H1 (cell line): ENCODE measurements around the gene KLHL5. TPM values are rescaled to one million over a fixed set of nuclear protein-coding genes. Genes with fewer than 3 reads are reported as not detected.

Experiments used
- CTCF ChIA-PET: fragments of 300-600 bp; sonication (Branson Sonifier 250); formaldehyde crosslinking; loops from one replicate; lab custom pipeline; 2021; ENCODE audit not compliant: partially characterized antibody; lab: Charles Lee
- POLR2A ChIA-PET: fragments of 300-600 bp; sonication (Branson Sonifier 250); formaldehyde crosslinking; loops from one replicate; lab custom pipeline; 2021; ENCODE audit warnings: inconsistent platforms; ENCODE audit not compliant: partially characterized antibody; lab: Charles Lee
- DNase-seq, 2 experiments: peaks; one replicate each; pipeline versions ENCODE4 v3.0.0 to v3.0.0-alpha.2; 2010 to 2022; ENCODE audit warnings: low spot score in 2 of 2, low read depth in 1 of 2, mixed read lengths in 1 of 2
- FAIRE-seq: peaks from 2 replicates; lab custom pipeline; 2011; peaks lifted over from hg19 to GRCh38; lab: Jason Lieb, UNC
- H2AFZ ChIP-seq: 2 replicates; pipeline ENCODE4 v1.8.1; 2012; ENCODE audit warnings: low read length, inconsistent platforms
- H2AK5ac ChIP-seq: 2 replicates; pipeline ENCODE4 v1.6.1; 2013; ENCODE audit warnings: low read depth, low read length
- H2BK120ac ChIP-seq: replicated peaks from 2 replicates; pipeline ENCODE3; 2013; ENCODE audit warnings: low read depth, low read length, inconsistent platforms
- H2BK12ac ChIP-seq: 2 replicates; pipeline ENCODE4 v1.6.1; 2013; ENCODE audit warnings: low read depth, low read length
- H2BK15ac ChIP-seq: 2 replicates; pipeline ENCODE4 v1.6.1; 2013; ENCODE audit warnings: low read length
- H2BK20ac ChIP-seq: 2 replicates; pipeline ENCODE4 v1.6.1; 2013; ENCODE audit warnings: low read length
- H2BK5ac ChIP-seq: 2 replicates; pipeline ENCODE4 v1.6.1; 2013; ENCODE audit warnings: low read depth, low read length
- H3K14ac ChIP-seq: 2 replicates; pipeline ENCODE4 v1.6.1; 2013; ENCODE audit warnings: inconsistent platforms; ENCODE audit not compliant: insufficient read length
- H3K18ac ChIP-seq: 2 replicates; pipeline ENCODE4 v1.6.1; 2013; ENCODE audit warnings: low read length; ENCODE audit errors: extremely low read depth
- H3K23ac ChIP-seq: 2 replicates; pipeline ENCODE4 v1.6.1; 2013; ENCODE audit warnings: inconsistent platforms; ENCODE audit not compliant: insufficient read length
- H3K23me2 ChIP-seq: 2 replicates; pipeline ENCODE4 v1.6.1; 2013; ENCODE audit warnings: low read depth, low read length
- H3K27ac ChIP-seq: 2 replicates; pipeline ENCODE4 v1.6.1; 2011; ENCODE audit warnings: low read depth, low read length, inconsistent platforms
- H3K27me3 ChIP-seq, 4 experiments: replicated peaks in 1 of 4; 1 replicate in 1 of 4; 2 replicates in 3 of 4; pipeline versions ENCODE4 v1.6.1 to v1.8.1; 2011 to 2013; ENCODE audit warnings: low read length in 3 of 4, mild to moderate bottlenecking in 3 of 4, inconsistent platforms in 2 of 4, mixed read lengths in 2 of 4, moderate library complexity in 1 of 4; ENCODE audit not compliant: control insufficient read depth in 3 of 4, insufficient read depth in 3 of 4; ENCODE audit errors: extremely low read depth in 1 of 4
- H3K36me3 ChIP-seq, 4 experiments: 2 replicates each; pipeline versions ENCODE4 v1.6.1 to v1.8.1; 2011 to 2013; ENCODE audit warnings: mild to moderate bottlenecking in 4 of 4, low read length in 3 of 4, moderate library complexity in 2 of 4, control low read depth in 1 of 4, inconsistent platforms in 1 of 4; ENCODE audit not compliant: insufficient read depth in 4 of 4, control insufficient read depth in 2 of 4
- H3K4ac ChIP-seq: replicated peaks from 2 replicates; pipeline ENCODE3; 2013; ENCODE audit warnings: low read length, low read depth, mixed read lengths, inconsistent platforms; ENCODE audit not compliant: insufficient read length
- H3K4me1 ChIP-seq, 4 experiments: replicated peaks in 1 of 4; 1 replicate in 1 of 4; 2 replicates in 3 of 4; pipeline versions ENCODE4 v1.6.1 to v1.8.1; 2011 to 2013; ENCODE audit warnings: low read length in 3 of 4, inconsistent platforms in 2 of 4, mixed read lengths in 1 of 4; ENCODE audit not compliant: insufficient read depth in 4 of 4, control insufficient read depth in 3 of 4
- H3K4me2 ChIP-seq, 2 experiments: 2 replicates each; pipeline versions ENCODE4 v1.6.1 to v1.8.1; 2011 to 2013; ENCODE audit warnings: low read depth in 2 of 2, low read length in 2 of 2, control low read depth in 1 of 2, inconsistent platforms in 1 of 2, mild to moderate bottlenecking in 1 of 2; ENCODE audit not compliant: insufficient read depth in 1 of 2
- H3K4me3 ChIP-seq, 4 experiments: fragments of 200-600, 300-600 bp in 1 of 4; sonication (generic), shearing (Covaris generic), sonication (Bioruptor Twin) in 1 of 4; 2 replicates each; pipeline versions ENCODE4 v1.5.1 to v1.8.1; 2011 to 2016; ENCODE audit warnings: low read length in 4 of 4, low read depth in 3 of 4, control low read depth in 2 of 4, inconsistent platforms in 2 of 4, mild to moderate bottlenecking in 2 of 4, mixed read lengths in 1 of 4, moderate library complexity in 1 of 4; ENCODE audit not compliant: insufficient read depth in 2 of 4; ENCODE audit errors: extremely low read depth in 1 of 4
- H3K56ac ChIP-seq: replicated peaks from 2 replicates; pipeline ENCODE3; 2013; ENCODE audit warnings: low read depth, mild to moderate bottlenecking, mixed read lengths, low read length, inconsistent platforms; ENCODE audit not compliant: insufficient read length
- H3K79me1 ChIP-seq: 2 replicates; pipeline ENCODE4 v1.6.1; 2013; ENCODE audit warnings: low read depth, low read length, control low read depth
- H3K79me2 ChIP-seq, 2 experiments: 2 replicates each; pipeline versions ENCODE4 v1.6.1 to v1.8.1; 2012 to 2013; ENCODE audit warnings: low read length in 2 of 2, mild to moderate bottlenecking in 2 of 2, inconsistent platforms in 1 of 2; ENCODE audit not compliant: insufficient read depth in 2 of 2, control insufficient read depth in 1 of 2
- H3K9ac ChIP-seq, 4 experiments: replicated peaks in 1 of 4; 1 replicate in 1 of 4; 2 replicates in 3 of 4; pipeline versions ENCODE4 v1.6.1 to v1.8.1; 2011 to 2013; ENCODE audit warnings: low read depth in 3 of 4, low read length in 3 of 4, control low read depth in 2 of 4, mild to moderate bottlenecking in 2 of 4, moderate library complexity in 2 of 4, inconsistent platforms in 1 of 4; ENCODE audit errors: extremely low read depth in 1 of 4
- H3K9me3 ChIP-seq, 2 experiments: 2 replicates each; pipeline versions ENCODE4 v1.6.1 to v1.8.1; 2012 to 2013; ENCODE audit warnings: mild to moderate bottlenecking in 2 of 2, moderate library complexity in 2 of 2, control low read depth in 1 of 2, inconsistent platforms in 1 of 2, low read depth in 1 of 2, low read length in 1 of 2, mixed read lengths in 1 of 2; ENCODE audit not compliant: insufficient read depth in 2 of 2
- H4K20me1 ChIP-seq, 2 experiments: replicated peaks in 1 of 2; 2 replicates each; pipeline versions ENCODE3 to v1.8.1; 2011 to 2013; ENCODE audit warnings: inconsistent platforms in 2 of 2, low read length in 2 of 2, mild to moderate bottlenecking in 1 of 2; ENCODE audit not compliant: insufficient read depth in 2 of 2, control insufficient read depth in 1 of 2
- H4K5ac ChIP-seq: 2 replicates; pipeline ENCODE4 v1.6.1; 2013; ENCODE audit warnings: low read length, low read depth, mixed read lengths, inconsistent platforms; ENCODE audit not compliant: insufficient read length
- H4K8ac ChIP-seq: 2 replicates; pipeline ENCODE4 v1.8.0; 2013; ENCODE audit warnings: mild to moderate bottlenecking, moderate library complexity, low read length, inconsistent platforms; ENCODE audit not compliant: insufficient read depth; ENCODE audit errors: extremely low read depth
- H4K91ac ChIP-seq: replicated peaks from 2 replicates; pipeline ENCODE3; 2013; ENCODE audit warnings: low read length, mixed read lengths, inconsistent platforms; ENCODE audit not compliant: insufficient read length
- ATF2 ChIP-seq: IDR thresholded peaks from 2 replicates; pipeline ENCODE4 v1.6.1; 2012; ENCODE audit warnings: low read length, inconsistent platforms
- BACH1 ChIP-seq: IDR thresholded peaks from 2 replicates; pipeline ENCODE4 v1.6.1; 2012; ENCODE audit warnings: low read length, improper control_type of control experiment
- CBX5 ChIP-seq: fragments of 300-800, 300-1000 bp; sonication (generic); IDR thresholded peaks from 2 replicates; pipeline ENCODE4 v1.7.1; 2016; ENCODE audit warnings: antibody characterized with exemption, low read length, low read depth
- FOSL1 ChIP-seq: IDR thresholded peaks from 2 replicates; pipeline ENCODE4 v1.6.1; 2011; ENCODE audit warnings: mild to moderate bottlenecking, low read depth, low read length, moderate library complexity; ENCODE audit not compliant: insufficient read depth
- NANOG ChIP-seq: IDR thresholded peaks from 2 replicates; pipeline ENCODE4 v1.6.1; 2011; ENCODE audit warnings: low read length, low read depth, mild to moderate bottlenecking, inconsistent platforms; ENCODE audit not compliant: insufficient read depth, poor library complexity, severe bottlenecking
- POU5F1 ChIP-seq: IDR thresholded peaks from 2 replicates; pipeline ENCODE4 v1.6.1; 2011; ENCODE audit warnings: low read depth, mild to moderate bottlenecking, low read length, moderate library complexity
- SP4 ChIP-seq: IDR thresholded peaks from 2 replicates; pipeline ENCODE4 v1.6.1; 2012; ENCODE audit warnings: low read length, inconsistent platforms
- WGBS, 2 experiments: shearing (Covaris generic) in 1 of 2; methylation state at CpG; one replicate each; pipeline versions ENCODE4 v1.1.6 to v1.1.7; 2013 to 2015; ENCODE audit warnings: low lambda C conversion rate in 2 of 2, mixed read lengths in 2 of 2, inconsistent platforms in 1 of 2, low coverage in 1 of 2, missing lambda C conversion rate in 1 of 2; ENCODE audit not compliant: insufficient replicate concordance in 2 of 2, insufficient coverage in 1 of 2, insufficient read length in 1 of 2; ENCODE audit errors: extremely low coverage in 1 of 2, missing lambda C conversion rate in 1 of 2; 5-methylcytosine and 5-hydroxymethylcytosine counted together
- polyA plus RNA-seq, 7 experiments: library from polyadenylated mRNA; depleted of rRNA in 3 of 7; stranded (reverse) in 5 of 7; unstranded in 2 of 7; fragments of >200 nt in 5 of 7; fragments of 200-250 nt in 2 of 7; gene quantifications; 1 replicate in 5 of 7; 2 replicates in 1 of 7; 4 replicates in 1 of 7; pipeline versions ENCODE4 v1.2.1 to v1.2.3, GENCODE V29; 2011 to 2013; ENCODE audit warnings: missing spikeins in 2 of 7, mixed read lengths in 2 of 7
- total RNA-seq: library from RNA; stranded (reverse); fragmentation: NEBNext Ultra II Directional; extraction: Animal tissue kit (Norgen Biotek cat#: 25700); gene quantifications from 2 replicates; pipeline ENCODE4 v1.2.1, GENCODE V29; 2021

KLHL5 gene
- total and polyA plus RNA-seq, 2 of the 8 experiments (the other 6 are each of a cell fraction or from before 2014, with no cell fraction given): 13.0 to 23.6 TPM

GRCh38 chr4:39043861-39044363 is 18.1 kb upstream of the KLHL5 start:
- H3K23me2 ChIP-seq: peaks cover 5% of the 10 kb centered on the region; the same call in 1 of the 2 replicates
- 0 out of 2 replicates have a peak overlapping the region, but pooled peaks have one; percentile 32 for H2BK20ac ChIP-seq
- peak overlapping the region; percentile 86 for H3K18ac ChIP-seq
- H4K8ac ChIP-seq: no peak overlapping the region
- H3K4me2 ChIP-seq: peak overlapping the region; percentile 73 to 93
- no peak overlapping the region; the same call in 1 of the 2 replicates for H2BK12ac ChIP-seq
- H4K5ac ChIP-seq: no peak overlapping the region
- H2BK120ac ChIP-seq: peak overlapping the region; percentile 52
- peak overlapping the region; percentile 35; the same call in 1 of the 2 replicates for H2BK5ac ChIP-seq
- no peaks in the 10 kb centered on the region for H4K20me1 ChIP-seq
- H3K9me3 ChIP-seq: no peaks in the 10 kb centered on the region
- 32% methylated on average over 8 of the region's 8 CpGs; no CpG with 5 or more reads in 1 of the 2 experiments for WGBS, 2 experiments
- no peak overlapping the region for H3K23ac ChIP-seq
- H3K27me3 ChIP-seq: no peaks in the 10 kb centered on the region
- peak overlapping the region; percentile 35 to 95 (median 68) for H3K4me3 ChIP-seq
- H3K79me2 ChIP-seq: peaks cover 0 to 18% of the 10 kb centered on the region in 2 experiments; a peak in 2 of 4 replicates
- FAIRE-seq (no peak), DNase-seq (no peak)
- CTCF ChIA-PET: interaction anchor here (0.7 to 1.7 kb wide), 6 partner anchors 14 to 473 kb away, joined by 3 to 9 read pairs (median 3); partner anchors contain the start of gene WDR19
- H3K14ac ChIP-seq: no peak overlapping the region
- H3K4me1 ChIP-seq: peaks cover 5 to 12% (median 8%) of the 10 kb centered on the region in 4 experiments; a peak in 6 of 7 replicates
- H3K9ac ChIP-seq: peak overlapping the region in 2 of 4 experiments; percentile 69 to 81; a peak in 4 of 7 replicates
- H4K91ac ChIP-seq: peak overlapping the region; percentile 39
- H3K79me1 ChIP-seq: no peaks in the 10 kb centered on the region
- peak overlapping the region; percentile 83; the same call in 1 of the 2 replicates for H2AFZ ChIP-seq
- H3K36me3 ChIP-seq: no peaks in the 10 kb centered on the region
- peak overlapping the region; percentile 72; the same call in 1 of the 2 replicates for H2BK15ac ChIP-seq
- no peak overlapping the region for H3K56ac ChIP-seq
- POLR2A ChIA-PET: interaction anchor here (0.7 to 1.0 kb wide), 4 partner anchors 18 to 323 kb away, joined by 3 to 5 read pairs (median 3); partner anchors contain the start of genes KLHL5 and RFC1
- H3K4ac ChIP-seq: peak overlapping the region; percentile 90
- no peak overlapping the region for H3K27ac ChIP-seq
- no peak overlapping the region for H2AK5ac ChIP-seq
- TF ChIP-seq ATF2 (no peak), CBX5 (no peak), NANOG (no peak), POU5F1 (no peak), BACH1 (no peak), FOSL1 (no peak), SP4 (no peak)
